H1 (cell line): Measurements from ENCODE around the gene YIF1A. TPM values are rescaled to one million over a fixed set of nuclear protein-coding genes. Genes with fewer than 3 reads are reported as not detected.

ENCODE experiments used
- BCL11A ChIP-seq, 2 experiments: IDR thresholded peaks; one replicate each; pipeline ENCODE4 v1.6.1; 2011; ENCODE audit warnings: low read depth in 2 of 2, low read length in 2 of 2, mild to moderate bottlenecking in 2 of 2
- CEBPB ChIP-seq: IDR thresholded peaks from 2 replicates; pipeline ENCODE4 v1.6.1; 2012; ENCODE audit warnings: low read depth, low read length
- CHD2 ChIP-seq: IDR thresholded peaks from 2 replicates; pipeline ENCODE4 v1.6.1; 2012; ENCODE audit warnings: low read length, improper control_type of control experiment
- CREB1 ChIP-seq: IDR thresholded peaks from 2 replicates; pipeline ENCODE4 v1.6.1; 2012; ENCODE audit warnings: inconsistent platforms
- CTBP2 ChIP-seq: IDR thresholded peaks from 2 replicates; pipeline ENCODE4 v1.7.0; 2011; ENCODE audit warnings: borderline replicate concordance, mild to moderate bottlenecking, moderate library complexity, mixed read lengths, low read length; ENCODE audit not compliant: insufficient read depth, insufficient read length
- CTCF ChIP-seq, 3 experiments: IDR thresholded peaks; 1 replicate in 2 of 3; 2 replicates in 1 of 3; pipeline versions ENCODE4 v1.5.1 to v1.6.1; 2011; ENCODE audit warnings: low read length in 3 of 3, mild to moderate bottlenecking in 3 of 3, inconsistent platforms in 2 of 3, low read depth in 1 of 3, moderate library complexity in 1 of 3; ENCODE audit not compliant: insufficient read depth in 1 of 3; ENCODE audit errors: control extremely low read depth in 1 of 3
- E2F6 ChIP-seq: IDR thresholded peaks from 2 replicates; pipeline ENCODE4 v1.6.1; 2012; ENCODE audit warnings: inconsistent platforms
- EZH2 ChIP-seq: fragments of 200-600 bp; sonication (generic); IDR thresholded peaks from 2 replicates; pipeline ENCODE4 v1.7.1; 2012; ENCODE audit warnings: low read depth, mild to moderate bottlenecking, moderate library complexity, low read length, inconsistent platforms; ENCODE audit not compliant: severe bottlenecking
- FOSL1 ChIP-seq: IDR thresholded peaks from 2 replicates; pipeline ENCODE4 v1.6.1; 2011; ENCODE audit warnings: mild to moderate bottlenecking, low read depth, low read length, moderate library complexity; ENCODE audit not compliant: insufficient read depth
- GTF2F1 ChIP-seq: IDR thresholded peaks from 2 replicates; pipeline ENCODE4 v1.6.1; 2012; ENCODE audit warnings: low read depth, low read length, improper control_type of control experiment, borderline replicate concordance
- JUN ChIP-seq: IDR thresholded peaks from 2 replicates; pipeline ENCODE4 v1.6.1; 2011; ENCODE audit warnings: low read depth, mild to moderate bottlenecking, improper control_type of control experiment, low read length
- KDM1A ChIP-seq: fragments of 200-600, 300-600 bp; sonication (generic); IDR thresholded peaks from 2 replicates; pipeline ENCODE4 v1.7.1; 2016; ENCODE audit warnings: mild to moderate bottlenecking, low read length, borderline replicate concordance
- KDM5A ChIP-seq: fragments of 200-600 bp; IDR thresholded peaks from 2 replicates; pipeline ENCODE4 v1.7.1; 2012; ENCODE audit warnings: mild to moderate bottlenecking, low read length, inconsistent platforms, mixed read lengths
- RAD21 ChIP-seq, 2 experiments: IDR thresholded peaks in 1 of 2; conservative IDR thresholded peaks in 1 of 2; 2 replicates each; pipeline ENCODE4 v1.6.1; 2011; ENCODE audit warnings: low read depth in 2 of 2, low read length in 2 of 2, improper control_type of control experiment in 1 of 2, inconsistent platforms in 1 of 2, mild to moderate bottlenecking in 1 of 2, moderate library complexity in 1 of 2
- RNF2 ChIP-seq: fragments of 200-900, 300-1000 bp; sonication (generic); IDR thresholded peaks from 2 replicates; pipeline ENCODE4 v1.7.1; 2016; ENCODE audit warnings: borderline replicate concordance, low read depth, mild to moderate bottlenecking, antibody characterized with exemption, low read length; ENCODE audit not compliant: poor library complexity, severe bottlenecking; ENCODE audit errors: missing control alignments
- SP2 ChIP-seq: IDR thresholded peaks from 2 replicates; pipeline ENCODE4 v1.6.1; 2012; ENCODE audit warnings: mild to moderate bottlenecking, low read length, inconsistent platforms
- SP4 ChIP-seq: IDR thresholded peaks from 2 replicates; pipeline ENCODE4 v1.6.1; 2012; ENCODE audit warnings: low read length, inconsistent platforms
- SUZ12 ChIP-seq: fragments of 200-600 bp; sonication (generic); IDR thresholded peaks from 2 replicates; pipeline ENCODE4 v1.6.1; 2012; ENCODE audit warnings: mild to moderate bottlenecking, inconsistent platforms, low read length, moderate library complexity, mixed read lengths
- polyA plus RNA-seq, 7 experiments: library from polyadenylated mRNA; depleted of rRNA in 3 of 7; stranded (reverse) in 5 of 7; unstranded in 2 of 7; fragments of >200 nt in 5 of 7; fragments of 200-250 nt in 2 of 7; gene quantifications; 1 replicate in 5 of 7; 2 replicates in 1 of 7; 4 replicates in 1 of 7; pipeline versions ENCODE4 v1.2.1 to v1.2.3, GENCODE V29; 2011 to 2013; ENCODE audit warnings: missing spikeins in 2 of 7, mixed read lengths in 2 of 7
- total RNA-seq: library from RNA; stranded (reverse); fragmentation: NEBNext Ultra II Directional; extraction: Animal tissue kit (Norgen Biotek cat#: 25700); gene quantifications from 2 replicates; pipeline ENCODE4 v1.2.1, GENCODE V29; 2021
- TF ChIP-seq, protein P1 (sequence below): IDR thresholded peaks from 2 replicates; pipeline ENCODE4 v1.6.1; 2011; ENCODE audit warnings: low read length, improper control_type of control experiment

Gene YIF1A
- total and polyA plus RNA-seq, 2 of the 8 experiments (the other 6 are each of a cell fraction or from before 2014, with no cell fraction given) = 70.1 to 178 TPM

- TF ChIP-seq CREB1 (peak; percentile 89), SP2 (peak; percentile 62), EZH2 (no peak), FOSL1 (no peak), SP4 (no peak), CEBPB (no peak), CTCF (IDR thresholded peaks at IDR 0.05; ENCODE audit: control extremely low read depth in 1 of 3, insufficient read depth in 1 of 3, low read depth in 1 of 3, low read length in 3 of 3) (no peak), GTF2F1 (no peak), CHD2 (peak; percentile 87), BCL11A (IDR thresholded peaks at IDR 0.05; ENCODE audit: low read depth in 2 of 2, low read length in 2 of 2) (no peak), CTBP2 (no peak), KDM5A (no peak), E2F6 (no peak), RAD21 (IDR thresholded peaks at IDR 0.05 in 1 of 2, conservative IDR thresholded peaks at IDR 0.05 in 1 of 2; ENCODE audit: low read depth in 2 of 2, low read length in 2 of 2) (no peak), SUZ12 (no peak), JUN (no peak), RNF2 (no peak), KDM1A (no peak)
- TF ChIP-seq, protein P1, sequence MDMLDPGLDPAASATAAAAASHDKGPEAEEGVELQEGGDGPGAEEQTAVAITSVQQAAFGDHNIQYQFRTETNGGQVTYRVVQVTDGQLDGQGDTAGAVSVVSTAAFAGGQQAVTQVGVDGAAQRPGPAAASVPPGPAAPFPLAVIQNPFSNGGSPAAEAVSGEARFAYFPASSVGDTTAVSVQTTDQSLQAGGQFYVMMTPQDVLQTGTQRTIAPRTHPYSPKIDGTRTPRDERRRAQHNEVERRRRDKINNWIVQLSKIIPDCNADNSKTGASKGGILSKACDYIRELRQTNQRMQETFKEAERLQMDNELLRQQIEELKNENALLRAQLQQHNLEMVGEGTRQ = no peak
Observed at GRCh38 chr11:66288671-66289547, at the start of gene YIF1A (continued).
